Ishikawa (cell line): ENCODE results near the gene HOXA4.

ENCODE experiments used
- CEBPB ChIP-seq: IDR thresholded peaks from 2 replicates; pipeline ENCODE4 v1.6.1; 2012
- CREB1 ChIP-seq: IDR thresholded peaks from 2 replicates; pipeline ENCODE4 v1.6.1; 2012; ENCODE audit warnings: low read depth
- EGR1 ChIP-seq: IDR thresholded peaks from 2 replicates; pipeline ENCODE4 v1.6.1; 2012
- EP300 ChIP-seq: IDR thresholded peaks from 2 replicates; pipeline ENCODE4 v1.6.1; 2012; ENCODE audit warnings: borderline replicate concordance
- FOXM1 ChIP-seq: IDR thresholded peaks from 2 replicates; pipeline ENCODE4 v1.6.1; 2012; ENCODE audit warnings: low read depth, borderline replicate concordance
- NFIC ChIP-seq: IDR thresholded peaks from 2 replicates; pipeline ENCODE4 v1.6.1; 2012
- RAD21 ChIP-seq: IDR thresholded peaks from 2 replicates; pipeline ENCODE4 v1.6.1; 2012; ENCODE audit warnings: low read depth
- REST ChIP-seq: IDR thresholded peaks from 2 replicates; pipeline ENCODE4 v1.6.1; 2012; ENCODE audit warnings: low read depth, mild to moderate bottlenecking
- TAF1 ChIP-seq: IDR thresholded peaks from 2 replicates; pipeline ENCODE4 v1.6.1; 2012; ENCODE audit warnings: low read depth, mild to moderate bottlenecking
- TCF12 ChIP-seq: IDR thresholded peaks from 2 replicates; pipeline ENCODE4 v1.6.1; 2012; ENCODE audit warnings: low read depth
- TEAD4 ChIP-seq: IDR thresholded peaks from 2 replicates; pipeline ENCODE4 v1.6.1; 2012
- YY1 ChIP-seq: IDR thresholded peaks from 2 replicates; pipeline ENCODE4 v1.6.1; 2012; ENCODE audit warnings: low read depth
- ZBTB7A ChIP-seq: IDR thresholded peaks from 2 replicates; pipeline ENCODE4 v1.6.1; 2012; ENCODE audit warnings: low read depth
- TF ChIP-seq, protein P1 (sequence below): IDR thresholded peaks from 2 replicates; pipeline ENCODE4 v1.6.1; 2012
- TF ChIP-seq, protein P2 (sequence below): IDR thresholded peaks from 2 replicates; pipeline ENCODE4 v1.6.1; 2012

HOXA4 gene

DNA sequence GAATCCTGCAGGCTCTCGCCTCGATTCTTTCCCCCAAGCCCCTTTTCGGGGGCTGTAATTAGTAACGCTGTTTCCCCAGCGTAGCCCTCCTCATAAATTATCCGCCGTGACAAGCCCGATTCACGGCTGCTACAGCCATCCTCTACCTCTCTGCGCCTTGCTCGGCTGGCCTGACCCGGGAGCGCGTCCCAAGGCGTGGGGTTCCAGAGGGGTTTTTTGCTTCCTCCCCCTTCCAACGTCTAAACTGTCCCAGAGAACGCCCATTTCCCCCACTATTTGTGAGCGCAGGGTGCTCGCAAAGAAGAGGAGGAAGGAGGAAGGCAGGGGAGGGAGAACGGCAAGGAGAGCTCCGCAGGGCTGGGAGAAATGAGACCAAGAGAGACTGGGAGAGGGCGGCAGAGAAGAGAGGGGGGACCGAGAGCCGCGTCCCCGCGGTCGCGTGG, 12.0 kb upstream of the HOXA4 start:
- TF ChIP-seq EP300 (no peak), RAD21 (0 out of 2 replicates have a peak, but pooled peaks have one; percentile 1), TCF12 (peak; percentile 22; the same call in 1 of the 2 replicates)

- no peak for TF ChIP-seq NFIC
- no peak for TF ChIP-seq REST
- no peak for TF ChIP-seq CREB1
- TF ChIP-seq TCF12: no peak
- no peak for TF ChIP-seq EGR1
- TF ChIP-seq, protein P1, sequence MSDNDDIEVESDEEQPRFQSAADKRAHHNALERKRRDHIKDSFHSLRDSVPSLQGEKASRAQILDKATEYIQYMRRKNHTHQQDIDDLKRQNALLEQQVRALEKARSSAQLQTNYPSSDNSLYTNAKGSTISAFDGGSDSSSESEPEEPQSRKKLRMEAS: no peak
- TF ChIP-seq TAF1: no peak
- TF ChIP-seq RAD21: no peak
- TF ChIP-seq EP300: no peak
- TF ChIP-seq ZBTB7A: no peak
- TF ChIP-seq YY1: no peak
- no peak for TF ChIP-seq FOXM1
- TF ChIP-seq, protein P2, sequence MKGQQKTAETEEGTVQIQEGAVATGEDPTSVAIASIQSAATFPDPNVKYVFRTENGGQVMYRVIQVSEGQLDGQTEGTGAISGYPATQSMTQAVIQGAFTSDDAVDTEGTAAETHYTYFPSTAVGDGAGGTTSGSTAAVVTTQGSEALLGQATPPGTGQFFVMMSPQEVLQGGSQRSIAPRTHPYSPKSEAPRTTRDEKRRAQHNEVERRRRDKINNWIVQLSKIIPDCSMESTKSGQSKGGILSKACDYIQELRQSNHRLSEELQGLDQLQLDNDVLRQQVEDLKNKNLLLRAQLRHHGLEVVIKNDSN: no peak
- TF ChIP-seq TEAD4: no peak
Measured at GRCh38 chr7:27141923-27142579, 11.5 kb upstream of the HOXA4 start.

DNA sequence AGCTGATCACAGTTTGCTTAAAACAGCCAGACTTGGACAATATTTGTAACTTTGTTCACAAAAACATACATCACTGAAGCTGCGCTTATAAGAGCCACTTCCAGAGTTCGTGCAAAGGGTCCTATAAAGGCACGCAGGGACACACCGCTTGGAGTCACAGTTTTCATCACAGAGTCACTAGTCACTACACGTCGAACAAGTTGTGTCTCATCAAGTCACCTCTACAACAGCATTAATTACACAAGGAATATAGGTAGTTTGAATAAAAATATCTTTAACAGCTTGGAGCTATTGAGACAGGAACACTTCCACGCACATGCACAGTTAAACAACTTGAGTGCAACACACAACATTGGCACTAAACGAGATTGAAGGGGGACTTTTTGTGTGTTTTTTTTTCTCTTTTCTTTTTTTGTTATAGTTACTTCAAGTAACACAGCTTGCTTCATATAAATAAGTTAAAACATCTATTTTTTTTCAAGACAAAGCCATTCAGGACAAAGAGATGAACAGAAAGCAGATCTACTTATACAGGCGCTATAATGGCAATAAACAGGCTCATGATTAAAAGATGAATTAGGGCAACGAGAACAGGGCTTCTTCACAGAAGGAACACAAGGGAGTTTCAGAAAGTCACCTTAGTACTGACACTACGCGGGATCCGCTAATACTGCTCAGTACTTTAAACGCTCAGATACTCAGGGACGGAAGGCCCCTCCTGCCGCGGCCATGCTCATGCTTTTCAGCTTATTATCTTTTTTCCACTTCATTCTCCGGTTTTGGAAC, 10.8 kb upstream of the HOXA4 start:
- TF ChIP-seq YY1: no peak
- no peak for TF ChIP-seq CREB1
- TF ChIP-seq TCF12: no peak
- no peak for TF ChIP-seq CEBPB
- no peak for TF ChIP-seq TAF1
- no peak for TF ChIP-seq FOXM1
- no peak for TF ChIP-seq ZBTB7A

GRCh38 chr7:27140126-27140857, 9.7 kb upstream of the HOXA4 start:
- TF ChIP-seq, protein P2: no peak
- TF ChIP-seq ZBTB7A: no peak
- no peak for TF ChIP-seq YY1
- no peak for TF ChIP-seq NFIC
- no peak for TF ChIP-seq TCF12
- TF ChIP-seq, protein P1: no peak
- TF ChIP-seq EGR1: no peak
- TF ChIP-seq TEAD4: no peak
- TF ChIP-seq CREB1: no peak
- TF ChIP-seq REST: no peak
- TF ChIP-seq CEBPB: no peak
- TF ChIP-seq EP300: no peak
- no peak for TF ChIP-seq FOXM1
- TF ChIP-seq TAF1: no peak
- TF ChIP-seq RAD21: no peak

- TF ChIP-seq YY1 (no peak), TCF12 (no peak), CREB1 (no peak), CEBPB (no peak), REST (no peak), FOXM1 (no peak), TAF1 (no peak), NFIC (no peak)
- TF ChIP-seq, protein P2: no peak
Measured at GRCh38 chr7:27139334-27140125, 9.0 kb upstream of the HOXA4 start.
